Fibroblast of lung (primary cell): ENCODE measurements around the gene MRPL39. TPM values are rescaled to one million over a fixed set of nuclear protein-coding genes. Genes with fewer than 3 reads are reported as not detected.

Source experiments
- DNase-seq, 2 donors: peaks; one replicate each; pipeline versions ENCODE4 v3.0.0 to v3.0.0-alpha.2; 2010; ENCODE audit warnings: low read depth in 2 of 2
- H2AFZ ChIP-seq: 2 replicates; pipeline ENCODE4 v1.5.1; 2012; ENCODE audit warnings: low read length, control low read depth, inconsistent platforms
- H3K27ac ChIP-seq: 2 replicates; pipeline ENCODE4 v1.5.1; 2011; ENCODE audit warnings: low read length, control low read depth; ENCODE audit not compliant: insufficient read depth
- H3K27me3 ChIP-seq: 2 replicates; pipeline ENCODE4 v1.5.1; 2011; ENCODE audit warnings: mild to moderate bottlenecking, low read length; ENCODE audit not compliant: control insufficient read depth, insufficient read depth
- H3K36me3 ChIP-seq: 2 replicates; pipeline ENCODE4 v1.5.1; 2011; ENCODE audit warnings: low read length; ENCODE audit not compliant: control insufficient read depth, insufficient read depth
- H3K4me1 ChIP-seq: 2 replicates; pipeline ENCODE4 v1.5.1; 2011; ENCODE audit warnings: low read length; ENCODE audit not compliant: control insufficient read depth, insufficient read depth; ENCODE audit errors: extremely low read depth
- H3K4me2 ChIP-seq: 2 replicates; pipeline ENCODE4 v1.5.1; 2011; ENCODE audit warnings: low read length, control low read depth; ENCODE audit not compliant: insufficient read depth; ENCODE audit errors: extremely low read depth
- H3K4me3 ChIP-seq, 4 experiments: fragments of 200-600 bp in 1 of 4; sonication (generic) in 1 of 4; replicated peaks in 1 of 4; 2 replicates each; pipeline ENCODE4 v1.5.1; 2011 to 2016; ENCODE audit warnings: low read length in 4 of 4, low read depth in 3 of 4, mild to moderate bottlenecking in 3 of 4, control low read depth in 2 of 4, inconsistent platforms in 1 of 4, mixed read lengths in 1 of 4; ENCODE audit not compliant: insufficient read depth in 1 of 4; ENCODE audit errors: control extremely low read depth in 1 of 4
- H3K79me2 ChIP-seq: 2 replicates; pipeline ENCODE4 v1.5.1; 2012; ENCODE audit warnings: mild to moderate bottlenecking, low read length, inconsistent platforms; ENCODE audit not compliant: control insufficient read depth, insufficient read depth
- H3K9ac ChIP-seq: 2 replicates; pipeline ENCODE4 v1.5.1; 2011; ENCODE audit warnings: mild to moderate bottlenecking, low read length, control low read depth; ENCODE audit not compliant: insufficient read depth
- H3K9me3 ChIP-seq: 2 replicates; pipeline ENCODE4 v1.5.1; 2012; ENCODE audit warnings: low read depth, low read length; ENCODE audit not compliant: control insufficient read depth, insufficient read depth
- H4K20me1 ChIP-seq: 2 replicates; pipeline ENCODE4 v1.5.1; 2011; ENCODE audit warnings: low read length; ENCODE audit not compliant: control insufficient read depth, insufficient read depth; ENCODE audit errors: extremely low read depth
- CTCF ChIP-seq, 2 donors: IDR thresholded peaks in 1 of 2; conservative IDR thresholded peaks in 1 of 2; 1 replicate in 1 of 2; 2 replicates in 1 of 2; pipeline ENCODE4 v1.5.1; 2011 to 2012; ENCODE audit warnings: low read length in 2 of 2, control low read depth in 1 of 2, inconsistent platforms in 1 of 2, low read depth in 1 of 2, mild to moderate bottlenecking in 1 of 2
- EZH2 ChIP-seq: IDR thresholded peaks from 2 replicates; pipeline ENCODE4 v1.5.1; 2012; ENCODE audit warnings: low read length, control low read depth, mild to moderate bottlenecking; ENCODE audit errors: missing control alignments
- polyA plus RNA-seq, 2 donors: library from polyadenylated mRNA; depleted of rRNA in 1 of 2; stranded (reverse) in 1 of 2; unstranded in 1 of 2; fragments of >200 nt; gene quantifications; 2 replicates each; pipeline ENCODE4 v1.2.1, GENCODE V29; 2011 to 2012; ENCODE audit warnings: missing spikeins in 1 of 2
- total RNA-seq: library from RNA; depleted of rRNA; stranded (reverse); fragments of >200 nt; gene quantifications from 2 replicates; pipeline ENCODE4 v1.2.1, GENCODE V29; 2014

MRPL39 gene
- total and polyA plus RNA-seq, 2 donors (not counting 1 experiment from before 2014, with no cell fraction given) = 30.5 to 34.5 TPM

- no peaks in the 10 kb centered on the region for H4K20me1 ChIP-seq
- no peak overlapping the region for H3K4me2 ChIP-seq
- H3K4me1 ChIP-seq = no peaks in the 10 kb centered on the region
- H3K4me3 ChIP-seq = no peak overlapping the region
- H3K27me3 ChIP-seq = no peaks in the 10 kb centered on the region
- peak in 1 of 2 donors; percentile 40 for DNase-seq
- H3K27ac ChIP-seq = no peak overlapping the region
- H3K9me3 ChIP-seq = no peaks in the 10 kb centered on the region
- TF ChIP-seq CTCF (conservative IDR thresholded peaks at IDR 0.05 in 1 of 2, IDR thresholded peaks at IDR 0.05 in 1 of 2; ENCODE audit: low read depth in 1 of 2, low read length in 2 of 2) = no peak
- no peak for TF ChIP-seq EZH2
- H3K36me3 ChIP-seq = no peaks in the 10 kb centered on the region
- H3K79me2 ChIP-seq = peaks cover 11% of the 10 kb centered on the region
- no peak overlapping the region for H2AFZ ChIP-seq
- H3K9ac ChIP-seq = no peak overlapping the region
These were observed 49.2 kb downstream of the MRPL39 start for GRCh38 chr21:25558123-25558522.

- H3K79me2 ChIP-seq = peaks cover 2% of the 10 kb centered on the region
- H3K4me1 ChIP-seq = no peaks in the 10 kb centered on the region
- TF ChIP-seq CTCF (conservative IDR thresholded peaks at IDR 0.05 in 1 of 2, IDR thresholded peaks at IDR 0.05 in 1 of 2; ENCODE audit: low read depth in 1 of 2, low read length in 2 of 2) (no peak), EZH2 (no peak)
- H2AFZ ChIP-seq = no peak overlapping the region
- H3K4me2 ChIP-seq = no peak overlapping the region
- no peaks in the 10 kb centered on the region for H3K36me3 ChIP-seq
- H3K9me3 ChIP-seq = no peaks in the 10 kb centered on the region
- no peaks in the 10 kb centered on the region for H4K20me1 ChIP-seq
- H3K27me3 ChIP-seq = no peaks in the 10 kb centered on the region
- DNase-seq = peak in 1 of 2 donors; percentile 49
- H3K4me3 ChIP-seq = no peak overlapping the region
- no peak overlapping the region for H3K9ac ChIP-seq
- no peak overlapping the region for H3K27ac ChIP-seq
These were observed 50.1 kb downstream of the MRPL39 start for GRCh38 chr21:25557180-25557579.

DNA sequence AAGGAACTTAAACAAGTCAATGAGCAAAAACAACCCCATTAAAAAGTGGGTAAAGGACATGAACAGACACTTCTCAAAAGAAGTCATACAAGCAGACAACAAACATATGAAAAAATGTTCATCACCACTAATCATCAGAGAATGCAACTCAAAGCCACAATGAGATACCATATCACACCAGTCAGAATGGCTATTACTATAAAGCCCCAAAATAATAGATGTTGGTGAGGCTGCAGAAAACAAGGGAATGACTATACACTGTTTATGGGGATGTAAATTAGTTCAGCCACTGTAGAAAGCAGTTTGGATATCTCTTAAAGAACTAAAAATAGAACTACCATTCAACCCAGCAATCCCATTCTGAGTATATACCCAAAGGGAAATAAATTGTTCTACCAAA lies 51.2 kb downstream of the MRPL39 start:
- Histone ChIP-seq H3K4me3 (no peak overlapping the region), H2AFZ (no peak overlapping the region), H3K4me2 (no peak overlapping the region), H3K9me3 (no peaks in the 10 kb centered on the region), H3K9ac (no peak overlapping the region), H3K36me3 (no peaks in the 10 kb centered on the region), H3K4me1 (no peaks in the 10 kb centered on the region), H3K27ac (no peak overlapping the region), H3K27me3 (no peaks in the 10 kb centered on the region), H4K20me1 (no peaks in the 10 kb centered on the region), H3K79me2 (no peaks in the 10 kb centered on the region)
- no peak for DNase-seq
- no peak for TF ChIP-seq CTCF (conservative IDR thresholded peaks at IDR 0.05 in 1 of 2, IDR thresholded peaks at IDR 0.05 in 1 of 2; ENCODE audit: low read depth in 1 of 2, low read length in 2 of 2)
- TF ChIP-seq EZH2 = no peak
